Measurements from ENCODE around the gene BCAS3.

Gene BCAS3

GRCh38 chr17:61279476-61280145 lies 602.0 kb downstream of the BCAS3 start:
- DNase-seq = no peak

GRCh38 chr17:61280338-61280737 lies 602.7 kb downstream of the BCAS3 start:
- no peak for DNase-seq

- DNase-seq = no peak
Observed at GRCh38 chr17:61280851-61281250, 603.2 kb downstream of the BCAS3 start.

GRCh38 chr17:61282377-61282776 lies 604.7 kb downstream of the BCAS3 start:
- DNase-seq = no peak

- no peak for DNase-seq
Observed at GRCh38 chr17:61283043-61283442, 605.4 kb downstream of the BCAS3 start.

- DNase-seq = no peak
Observed at GRCh38 chr17:61284174-61284573, 606.5 kb downstream of the BCAS3 start.

- no peak for DNase-seq
Observed at GRCh38 chr17:61284746-61285145, 607.1 kb downstream of the BCAS3 start.

- DNase-seq = no peak
Observed at GRCh38 chr17:61285526-61286320, 608.1 kb downstream of the BCAS3 start.

- no peak for DNase-seq
Observed at GRCh38 chr17:61286449-61286848, 608.8 kb downstream of the BCAS3 start.

GRCh38 chr17:61289408-61290385 lies 612.0 kb downstream of the BCAS3 start:
- DNase-seq = no peak

- no peak for DNase-seq
Observed at GRCh38 chr17:61291451-61292285, 614.0 kb downstream of the BCAS3 start.

- no peak for DNase-seq
Observed at GRCh38 chr17:61294286-61294685, 616.6 kb downstream of the BCAS3 start.

GRCh38 chr17:61294777-61295176 lies 617.1 kb downstream of the BCAS3 start:
- DNase-seq = no peak

GRCh38 chr17:61296058-61296457 lies 618.4 kb downstream of the BCAS3 start:
- DNase-seq = no peak

- DNase-seq = no peak
Observed at GRCh38 chr17:61299517-61300513, 622.2 kb downstream of the BCAS3 start.

- DNase-seq = no peak
Observed at GRCh38 chr17:61302953-61303816, 625.5 kb downstream of the BCAS3 start.

- DNase-seq = no peak
Observed at GRCh38 chr17:61303817-61304096, 626.1 kb downstream of the BCAS3 start.

- DNase-seq = no peak
Observed at GRCh38 chr17:61305024-61305423, 627.4 kb downstream of the BCAS3 start.

GRCh38 chr17:61306003-61306402 lies 628.4 kb downstream of the BCAS3 start:
- DNase-seq = no peak

Data from CD4-positive, alpha-beta T cell treated with Interleukin-1 beta for 1 hour (primary cell).